BLaER1 treated with 17β-estradiol and CSF1 and Interleukin-3, amounts not matched to agents 10 nM and 100 nM (cell line): ENCODE data around the gene LEO1.

Experiments used
- H3K27ac ChIP-seq, 11 experiments: shearing (Covaris generic); formaldehyde crosslinking; 2 replicates each; pipeline ENCODE4 v1.8.1; 2022
- H3K27me3 ChIP-seq, 11 experiments: shearing (Covaris generic); formaldehyde crosslinking; 2 replicates each; pipeline ENCODE4 v1.8.1; 2022
- H3K36me3 ChIP-seq, 11 experiments: shearing (Covaris generic); formaldehyde crosslinking; 2 replicates each; pipeline ENCODE4 v1.8.1; 2022
- H3K4me1 ChIP-seq, 10 experiments: shearing (Covaris generic); formaldehyde crosslinking; 2 replicates each; pipeline ENCODE4 v1.8.1; 2022
- H3K4me2 ChIP-seq, 11 experiments: shearing (Covaris generic); formaldehyde crosslinking; 2 replicates each; pipeline ENCODE4 v1.8.1; 2022
- H3K4me3 ChIP-seq, 10 experiments: shearing (Covaris generic); formaldehyde crosslinking; 2 replicates each; pipeline ENCODE4 v1.8.1; 2022
- H3K9ac ChIP-seq, 11 experiments: shearing (Covaris generic); formaldehyde crosslinking; 2 replicates each; pipeline ENCODE4 v1.8.1; 2022
- H3K9me3 ChIP-seq, 11 experiments: shearing (Covaris generic); formaldehyde crosslinking; replicated peaks in 1 of 11; 2 replicates each; pipeline ENCODE4 v1.8.1; 2022
- H4K20me1 ChIP-seq, 11 experiments: shearing (Covaris generic); formaldehyde crosslinking; 2 replicates each; pipeline ENCODE4 v1.8.1; 2022
- Cebpa-rat ChIP-seq, 11 experiments: shearing (Covaris generic); IDR thresholded peaks; 2 replicates each; pipeline ENCODE4 v1.8.1; 2022

Gene LEO1

GRCh38 chr15:51931638-51932037, 39.9 kb downstream of the LEO1 start:
- H3K4me3 ChIP-seq: no peak overlapping the region
- no peak overlapping the region for H3K27ac ChIP-seq
- H3K4me2 ChIP-seq: no peak overlapping the region
- peaks cover 0 to 4% (median 0%) of the 10 kb centered on the region in 10 experiments; a peak in 1 of 20 replicates for H3K4me1 ChIP-seq
- H4K20me1 ChIP-seq: peaks cover 0 to 10% (median 0%) of the 10 kb centered on the region in 11 experiments; a peak in 1 of 22 replicates
- no peak overlapping the region for H3K9ac ChIP-seq
- TF ChIP-seq Cebpa-rat (IDR thresholded peaks at IDR 0.05): no peak
- peaks cover 18 to 85% (median 39%) of the 10 kb centered on the region in 11 experiments for H3K36me3 ChIP-seq
- no peaks in the 10 kb centered on the region for H3K9me3 ChIP-seq
- H3K27me3 ChIP-seq: no peaks in the 10 kb centered on the region

DNA sequence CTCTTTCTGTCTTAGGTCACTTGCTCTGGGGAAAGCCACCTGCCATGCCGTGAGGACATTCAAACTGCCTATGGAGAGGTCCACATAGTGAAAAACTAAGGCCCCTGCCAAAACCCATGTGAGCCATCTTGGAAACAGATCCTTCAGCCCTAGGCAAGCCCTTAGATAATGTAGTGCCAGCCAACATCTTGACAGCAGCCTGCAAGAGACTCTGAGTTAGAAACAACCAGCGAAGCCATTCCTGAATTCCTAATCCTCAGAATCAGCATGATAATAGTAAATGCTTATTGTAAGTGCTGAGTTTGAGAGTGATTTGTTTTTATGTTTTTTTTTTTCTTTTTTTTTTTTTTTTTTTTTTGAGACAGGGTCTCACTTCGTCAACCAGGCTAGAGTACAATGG, 40.6 kb downstream of the LEO1 start:
- no peak overlapping the region for H3K27ac ChIP-seq
- no peaks in the 10 kb centered on the region for H3K9me3 ChIP-seq
- H3K9ac ChIP-seq: no peak overlapping the region
- no peak overlapping the region for H3K4me3 ChIP-seq
- H4K20me1 ChIP-seq: 0 out of 22 replicates have a peak, but pooled peaks cover 0 to 4% (median 0%) of the 10 kb centered on the region in 11 experiments
- H3K27me3 ChIP-seq: no peaks in the 10 kb centered on the region
- H3K36me3 ChIP-seq: peaks cover 12 to 85% (median 38%) of the 10 kb centered on the region in 11 experiments; a peak in 21 of 22 replicates
- TF ChIP-seq Cebpa-rat (IDR thresholded peaks at IDR 0.05): no peak
- H3K4me1 ChIP-seq: peaks cover 0 to 4% (median 0%) of the 10 kb centered on the region in 10 experiments; a peak in 1 of 20 replicates
- no peak overlapping the region for H3K4me2 ChIP-seq

- Histone ChIP-seq H3K4me1 (no peaks in the 10 kb centered on the region), H3K27ac (no peak overlapping the region), H3K9me3 (no peaks in the 10 kb centered on the region), H3K9ac (no peak overlapping the region), H3K36me3 (peaks cover 35 to 94% (median 61%) of the 10 kb centered on the region in 11 experiments), H3K27me3 (no peaks in the 10 kb centered on the region), H3K4me2 (no peak overlapping the region), H3K4me3 (no peak overlapping the region), H4K20me1 (0 out of 22 replicates have a peak, but pooled peaks cover 0 to 4% (median 0%) of the 10 kb centered on the region in 11 experiments)
- no peak for TF ChIP-seq Cebpa-rat (IDR thresholded peaks at IDR 0.05)
These were observed 44.8 kb downstream of the LEO1 start for GRCh38 chr15:51926809-51927208.

GRCh38 chr15:51924156-51925068, 47.2 kb downstream of the LEO1 start:
- Histone ChIP-seq H3K36me3 (peaks cover 55 to 95% (median 69%) of the 10 kb centered on the region in 11 experiments), H3K9me3 (no peaks in the 10 kb centered on the region), H3K9ac (no peak overlapping the region), H3K4me2 (no peak overlapping the region), H3K27ac (no peak overlapping the region), H3K27me3 (no peaks in the 10 kb centered on the region), H4K20me1 (peaks cover 0 to 4% (median 0%) of the 10 kb centered on the region in 11 experiments; a peak in 1 of 22 replicates), H3K4me1 (no peaks in the 10 kb centered on the region), H3K4me3 (no peak overlapping the region)
- no peak for TF ChIP-seq Cebpa-rat (IDR thresholded peaks at IDR 0.05)

DNA sequence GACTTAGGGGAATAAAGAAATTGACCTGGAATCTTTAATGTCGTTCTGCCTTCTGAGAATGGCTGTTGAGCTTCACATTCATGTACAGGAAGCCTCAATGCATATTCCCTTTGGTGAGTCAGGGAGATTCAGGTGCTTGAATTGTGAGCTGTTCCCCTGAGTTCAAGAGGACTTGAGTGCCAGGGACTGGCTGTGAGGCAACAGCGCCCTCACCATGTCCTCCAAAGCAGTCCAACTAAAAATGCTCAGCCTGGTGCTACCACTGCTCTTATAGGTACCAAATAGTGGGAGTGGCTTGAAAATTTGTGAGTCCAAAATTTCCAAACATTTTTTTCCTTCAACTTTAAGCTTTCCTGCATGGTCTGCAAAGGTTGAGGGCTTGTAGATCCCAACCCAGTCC, 54.1 kb downstream of the LEO1 start:
- no peak for TF ChIP-seq Cebpa-rat (IDR thresholded peaks at IDR 0.05)
- peaks cover 75 to 96% (median 86%) of the 10 kb centered on the region in 11 experiments for H3K36me3 ChIP-seq
- peaks cover 0 to 2% (median 0%) of the 10 kb centered on the region in 11 experiments; a peak in 2 of 22 replicates for H4K20me1 ChIP-seq

GRCh38 chr15:51912528-51912927, 59.0 kb downstream of the LEO1 start:
- H3K4me2 ChIP-seq: no peak overlapping the region
- peaks cover 64 to 96% (median 86%) of the 10 kb centered on the region in 11 experiments for H3K36me3 ChIP-seq
- no peak overlapping the region for H3K27ac ChIP-seq
- no peak overlapping the region for H3K4me3 ChIP-seq
- TF ChIP-seq Cebpa-rat (IDR thresholded peaks at IDR 0.05): no peak
- no peaks in the 10 kb centered on the region for H3K27me3 ChIP-seq
- no peaks in the 10 kb centered on the region for H3K9me3 ChIP-seq
- H3K4me1 ChIP-seq: peaks cover 0 to 5% (median 0%) of the 10 kb centered on the region in 10 experiments; a peak in 1 of 20 replicates
- no peak overlapping the region for H3K9ac ChIP-seq
- H4K20me1 ChIP-seq: peaks cover 0 to 11% (median 0%) of the 10 kb centered on the region in 11 experiments; a peak in 5 of 22 replicates

More for the DNA sequence above, 54.1 kb downstream of the LEO1 start:
- no peaks in the 10 kb centered on the region for H3K27me3 ChIP-seq
- H3K9me3 ChIP-seq: no peaks in the 10 kb centered on the region
- H3K4me1 ChIP-seq: no peaks in the 10 kb centered on the region
- H3K4me3 ChIP-seq: no peak overlapping the region
- no peak overlapping the region for H3K9ac ChIP-seq
- H3K4me2 ChIP-seq: no peak overlapping the region
- no peak overlapping the region for H3K27ac ChIP-seq

DNA sequence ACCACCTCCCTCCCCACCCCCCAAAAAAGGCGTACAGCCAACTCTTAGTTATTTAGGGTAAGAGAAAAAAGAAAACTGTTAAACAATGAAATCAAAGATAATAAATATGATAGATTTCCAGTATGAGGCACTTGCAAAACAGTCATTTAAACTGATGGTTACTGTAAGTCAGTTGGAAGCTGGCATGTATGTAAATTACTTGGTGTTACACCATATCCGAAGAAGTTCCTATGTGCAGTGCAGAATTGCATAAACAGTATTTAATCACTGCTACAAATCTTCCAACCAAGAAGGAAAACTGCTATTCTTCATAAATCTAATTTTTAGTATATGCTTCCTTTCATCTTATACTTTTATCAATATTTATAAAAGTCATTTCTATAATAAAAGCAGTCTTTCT, 62.0 kb downstream of the LEO1 start:
- H3K9ac ChIP-seq: no peak overlapping the region
- H4K20me1 ChIP-seq: peaks cover 0 to 38% (median 0%) of the 10 kb centered on the region in 11 experiments; a peak in 6 of 22 replicates
- H3K27ac ChIP-seq: no peak overlapping the region
- H3K36me3 ChIP-seq: peaks cover 72 to 99% (median 87%) of the 10 kb centered on the region in 11 experiments
- no peak for TF ChIP-seq Cebpa-rat (IDR thresholded peaks at IDR 0.05)
- H3K27me3 ChIP-seq: no peaks in the 10 kb centered on the region
- H3K4me1 ChIP-seq: peaks cover 0 to 5% (median 0%) of the 10 kb centered on the region in 10 experiments; a peak in 1 of 20 replicates
- no peaks in the 10 kb centered on the region for H3K9me3 ChIP-seq
- H3K4me3 ChIP-seq: no peak overlapping the region
- no peak overlapping the region for H3K4me2 ChIP-seq

DNA sequence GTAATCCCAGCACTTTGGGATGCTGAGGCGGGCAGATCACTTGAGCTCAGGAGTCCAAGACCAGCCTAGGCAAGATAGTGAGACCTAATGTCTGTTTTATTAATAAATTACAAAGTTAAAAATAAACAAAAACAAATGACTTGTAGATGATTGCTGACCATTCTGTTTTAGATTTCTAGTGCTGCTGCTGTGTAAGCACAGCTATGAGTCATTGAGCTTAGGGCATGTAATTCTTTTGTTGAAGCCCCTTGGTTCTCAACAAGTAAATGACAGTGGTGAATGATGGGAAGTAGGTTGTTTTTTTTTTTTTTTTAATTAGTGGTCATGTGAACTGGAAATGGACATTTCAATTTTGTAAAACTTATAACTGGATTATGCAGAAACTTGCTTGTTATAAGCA, 63.3 kb downstream of the LEO1 start:
- peaks cover 73 to 99% (median 89%) of the 10 kb centered on the region in 11 experiments for H3K36me3 ChIP-seq
- H3K4me3 ChIP-seq: no peak overlapping the region
- H3K4me1 ChIP-seq: peaks cover 0 to 5% (median 0%) of the 10 kb centered on the region in 10 experiments; a peak in 1 of 20 replicates
- H3K9ac ChIP-seq: no peak overlapping the region
- no peak for TF ChIP-seq Cebpa-rat (IDR thresholded peaks at IDR 0.05)
- H3K27me3 ChIP-seq: no peaks in the 10 kb centered on the region
- no peak overlapping the region for H3K27ac ChIP-seq
- no peak overlapping the region for H3K4me2 ChIP-seq
- H3K9me3 ChIP-seq: no peaks in the 10 kb centered on the region
- H4K20me1 ChIP-seq: peaks cover 0 to 50% (median 0%) of the 10 kb centered on the region in 11 experiments; a peak in 6 of 22 replicates

GRCh38 chr15:51907136-51907862, 64.3 kb downstream of the LEO1 start:
- no peak overlapping the region for H3K27ac ChIP-seq

More at GRCh38 chr15:51907136-51907862, 64.3 kb downstream of the LEO1 start:
- TF ChIP-seq Cebpa-rat (IDR thresholded peaks at IDR 0.05): no peak
- H3K9me3 ChIP-seq: no peaks in the 10 kb centered on the region
- no peak overlapping the region for H3K4me2 ChIP-seq
- no peak overlapping the region for H3K9ac ChIP-seq
- peaks cover 72 to 99% (median 89%) of the 10 kb centered on the region in 11 experiments for H3K36me3 ChIP-seq
- H3K27me3 ChIP-seq: no peaks in the 10 kb centered on the region
- peaks cover 0 to 52% (median 0%) of the 10 kb centered on the region in 11 experiments; a peak in 6 of 22 replicates for H4K20me1 ChIP-seq
- H3K4me1 ChIP-seq: peaks cover 0 to 5% (median 0%) of the 10 kb centered on the region in 10 experiments; a peak in 1 of 20 replicates
- no peak overlapping the region for H3K4me3 ChIP-seq
